Measurements from ENCODE around the gene PPP1R13B.

GRCh38 chr14:103867020-103867419 lies 19.6 kb upstream of the PPP1R13B start:
- TF ChIP-seq CTCF (IDR thresholded peaks at IDR 0.05) (no peak), POLR2A (IDR thresholded peaks at IDR 0.05) (no peak)

Data from adrenal gland (tissue), 5 donors.